Activated CD8-positive, alpha-beta memory T cell treated with anti-CD3 and anti-CD28 coated beads, Interleukin-2, amount 50 U/mL, for 1 hour (primary cell): ENCODE data around the gene COL6A3.
"Not testable (repeated sequence)": the region's sequence is repeated elsewhere in the genome, so short reads cannot be mapped to it uniquely, and the experiment has no call there.

Experiments used
- DNase-seq: peaks from one replicate; pipeline ENCODE4 v3.0.0-alpha.2; 2020; ENCODE audit errors: extremely low read depth

Gene COL6A3

GRCh38 chr2:237412646-237412987 lies 1.3 kb downstream of the COL6A3 start:
- DNase-seq, result no peak

GRCh38 chr2:237411683-237412423 lies 2.1 kb downstream of the COL6A3 start:
- DNase-seq, result no peak

DNA sequence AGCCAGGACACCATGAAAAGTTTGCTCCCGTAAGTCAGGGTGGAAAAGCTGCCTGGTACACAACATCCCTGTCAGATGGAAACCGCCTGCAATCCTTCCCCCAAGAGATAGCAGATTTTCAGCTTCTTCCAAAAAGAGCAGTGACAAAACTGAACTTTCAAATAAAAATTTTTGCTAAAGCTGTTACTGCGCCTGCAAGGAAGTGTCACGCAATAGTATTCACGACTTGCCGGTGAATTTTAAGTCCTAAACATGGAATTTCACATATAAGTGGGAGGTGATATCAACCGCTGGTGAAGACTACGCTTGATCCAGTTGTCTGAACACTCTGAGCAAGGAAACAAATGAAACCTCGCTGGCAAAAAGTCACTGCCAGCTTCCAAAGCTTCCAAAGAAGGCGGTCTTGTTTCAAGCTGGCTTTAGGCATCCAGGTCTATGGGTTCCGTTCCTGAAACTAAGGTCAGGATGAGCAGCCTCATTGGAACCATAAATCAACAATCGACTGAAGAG lies 2.8 kb downstream of the COL6A3 start:
- no peak for DNase-seq

DNA sequence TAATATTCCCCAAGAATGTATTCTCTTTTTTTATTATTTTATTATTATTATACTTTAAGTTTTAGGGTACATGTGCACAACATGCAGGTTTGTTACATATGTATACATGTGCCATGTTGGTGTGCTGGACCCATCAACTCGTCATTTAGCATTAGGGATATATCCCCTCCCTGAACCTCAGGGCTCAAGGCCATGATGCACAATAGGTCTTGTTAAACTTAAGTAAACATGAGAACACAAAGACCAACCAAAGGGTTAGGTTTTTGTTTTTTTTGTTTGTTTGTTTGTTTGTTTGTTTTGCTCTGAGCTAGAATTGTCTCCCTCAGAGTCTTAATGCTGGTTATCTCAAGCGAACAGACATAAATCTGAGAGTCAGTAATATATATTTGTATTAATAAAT lies 4.7 kb downstream of the COL6A3 start:
- DNase-seq, result not testable (repeated sequence)

GRCh38 chr2:237408335-237409000 lies 5.5 kb downstream of the COL6A3 start:
- no peak for DNase-seq

- DNase-seq, result no peak
Measured at GRCh38 chr2:237407700-237408099, 6.3 kb downstream of the COL6A3 start.

DNA sequence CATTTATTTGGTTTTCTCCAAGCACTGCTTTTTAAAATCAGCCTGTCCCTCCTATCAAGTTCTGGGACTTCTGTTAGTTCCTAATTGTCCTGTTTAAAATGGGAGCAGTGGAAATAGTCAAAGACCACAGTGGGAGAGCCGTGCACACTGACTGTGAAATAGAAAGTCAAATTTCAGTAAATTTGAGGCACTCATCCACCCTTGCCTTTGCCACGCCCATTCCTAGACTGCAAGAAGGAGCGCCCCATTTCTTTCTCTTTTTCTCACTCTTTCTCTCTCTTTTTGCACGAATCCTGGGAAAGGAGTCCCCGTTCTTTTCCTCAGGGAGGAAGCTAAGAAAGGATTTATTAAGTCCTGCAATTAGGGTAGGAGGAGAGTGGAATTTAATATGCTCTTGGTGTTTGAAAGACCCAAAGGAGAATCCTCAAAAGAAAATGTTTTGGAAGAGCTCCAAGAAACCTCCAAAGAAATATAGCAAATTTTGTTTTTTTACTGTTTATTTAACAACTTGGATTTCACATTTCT lies 7.5 kb downstream of the COL6A3 start:
- no peak for DNase-seq

- no peak for DNase-seq
Measured at GRCh38 chr2:237405605-237406004, 8.4 kb downstream of the COL6A3 start.

DNA sequence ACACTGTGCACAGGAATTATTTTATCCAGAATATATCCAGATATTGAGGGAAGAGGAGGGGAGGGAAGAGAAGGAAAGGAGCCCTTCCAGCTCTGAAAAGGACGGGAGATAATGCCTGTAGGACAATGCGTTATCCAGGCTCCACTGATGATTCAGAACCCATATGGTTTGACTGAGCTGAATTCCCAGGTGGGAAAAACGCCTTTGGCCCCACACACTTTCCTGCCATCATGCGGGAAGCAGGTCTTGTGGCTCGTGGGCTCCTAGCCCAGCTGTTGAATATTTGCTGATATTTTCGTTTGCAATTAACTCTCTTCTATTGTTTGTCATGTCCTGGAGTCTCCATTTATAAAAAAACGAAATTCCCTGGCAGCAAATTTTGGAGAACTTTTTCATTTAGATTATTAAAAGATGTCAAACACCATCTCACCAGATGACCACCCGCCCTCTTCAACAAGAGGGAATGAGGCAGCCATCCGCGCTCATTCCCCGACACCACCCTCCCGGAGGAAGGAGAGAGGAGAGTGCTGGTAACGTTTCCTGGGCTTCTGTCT lies 8.9 kb downstream of the COL6A3 start:
- no peak for DNase-seq

- DNase-seq, result no peak
Measured at GRCh38 chr2:237404413-237404812, 9.6 kb downstream of the COL6A3 start.

DNA sequence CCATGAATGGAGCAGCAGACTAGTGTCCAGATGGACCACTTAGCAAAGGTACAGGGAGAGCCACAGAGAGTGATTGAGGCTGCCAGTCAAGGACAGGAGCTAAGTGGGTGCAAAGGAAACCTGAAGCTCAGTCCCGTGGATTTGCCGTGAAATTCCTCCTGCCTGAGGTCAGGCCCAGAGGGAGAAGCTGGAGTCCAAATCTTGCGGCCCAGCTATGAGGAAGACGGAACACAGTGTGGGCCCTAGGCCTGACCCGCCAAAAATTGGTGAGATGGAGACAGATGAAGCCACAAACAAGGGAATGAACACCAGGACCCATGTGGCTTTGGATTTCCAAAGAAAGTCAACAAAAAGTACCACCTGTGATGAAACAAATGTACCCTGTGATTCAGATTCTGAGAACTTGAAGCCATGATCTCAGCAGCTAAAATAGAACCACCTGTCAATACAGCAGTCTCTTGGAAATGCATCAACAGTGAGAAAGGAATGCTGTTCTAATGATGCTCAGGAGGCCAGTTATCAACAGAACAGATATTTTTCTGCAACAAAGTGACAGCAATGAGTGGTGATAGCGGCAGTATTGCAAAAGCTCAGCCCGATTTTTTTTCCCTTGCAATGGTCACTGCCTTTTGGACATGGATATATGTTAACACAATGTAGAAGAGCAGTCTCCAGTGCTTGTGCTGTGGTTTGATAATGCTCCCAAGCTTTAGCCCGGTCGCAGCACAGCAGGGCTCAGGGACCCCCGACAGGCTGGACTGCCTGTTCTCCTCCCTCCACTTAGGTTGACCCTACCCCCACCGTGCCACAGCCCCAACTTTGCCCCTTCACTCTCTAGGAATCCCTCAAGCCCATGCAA lies 10.7 kb downstream of the COL6A3 start:
- no peak for DNase-seq

DNA sequence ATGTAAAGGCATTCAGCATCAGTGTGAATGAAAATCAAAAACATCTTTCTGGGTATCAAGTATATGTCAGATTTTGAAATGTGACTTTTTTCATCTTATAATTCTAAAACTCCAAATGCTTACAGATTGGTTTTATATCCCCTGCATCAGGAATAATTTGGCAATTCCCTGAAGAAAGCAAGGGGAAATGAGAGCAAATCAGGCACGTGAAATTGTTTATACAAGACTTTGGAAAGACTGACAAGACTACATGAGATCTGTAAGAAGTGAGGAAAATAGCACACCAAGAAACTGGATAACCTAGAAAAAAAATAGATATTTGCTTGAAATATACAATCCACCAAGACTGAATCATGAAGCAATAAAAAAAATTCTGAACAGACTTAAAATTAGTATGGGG lies 13.8 kb downstream of the COL6A3 start:
- no peak for DNase-seq

- DNase-seq, result no peak
Measured at GRCh38 chr2:237397072-237397471, 16.9 kb downstream of the COL6A3 start.

DNA sequence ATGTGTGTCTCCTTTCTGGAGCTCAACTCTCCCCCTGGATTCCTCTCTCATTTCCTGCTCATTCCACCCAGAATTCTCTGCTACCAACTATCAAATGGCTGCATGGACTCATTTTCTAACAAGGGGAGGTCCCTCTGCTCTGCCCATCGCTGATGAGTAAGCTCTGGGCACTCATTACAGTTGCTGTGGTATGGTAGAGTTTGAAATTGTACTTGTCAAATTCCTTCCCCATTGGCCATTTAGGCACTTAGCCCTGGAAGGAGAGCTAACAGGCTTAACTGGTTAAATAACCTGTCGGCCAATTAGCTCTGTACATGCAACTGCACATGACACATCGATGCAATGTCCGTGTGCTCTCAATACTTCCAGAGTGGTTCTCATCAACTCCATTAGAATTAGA lies 20.4 kb downstream of the COL6A3 start:
- no peak for DNase-seq

- DNase-seq, result no peak
Measured at GRCh38 chr2:237392186-237392585, 21.8 kb downstream of the COL6A3 start.

DNA sequence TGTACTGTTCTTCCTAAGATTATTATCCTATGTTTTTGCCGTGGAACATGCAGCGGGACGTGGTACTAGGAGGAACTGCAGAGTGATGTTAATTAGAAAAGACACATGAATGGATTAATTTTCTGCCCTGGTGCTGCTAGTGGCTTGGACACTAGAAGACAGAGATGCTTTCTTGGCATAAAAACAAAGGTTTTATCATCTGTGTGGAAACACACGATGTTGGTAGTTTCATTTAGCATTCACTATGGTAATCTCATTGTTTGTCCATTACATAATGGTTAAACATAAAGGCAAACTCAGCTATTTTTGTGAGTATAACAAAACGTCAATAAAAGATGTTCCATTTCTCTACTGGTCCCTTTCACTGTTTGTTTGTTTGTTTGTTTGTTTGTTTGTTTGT lies 22.8 kb downstream of the COL6A3 start:
- no peak for DNase-seq

GRCh38 chr2:237390235-237390634 lies 23.7 kb downstream of the COL6A3 start:
- DNase-seq, result no peak

GRCh38 chr2:237389831-237390230 lies 24.1 kb downstream of the COL6A3 start:
- DNase-seq, result no peak

DNA sequence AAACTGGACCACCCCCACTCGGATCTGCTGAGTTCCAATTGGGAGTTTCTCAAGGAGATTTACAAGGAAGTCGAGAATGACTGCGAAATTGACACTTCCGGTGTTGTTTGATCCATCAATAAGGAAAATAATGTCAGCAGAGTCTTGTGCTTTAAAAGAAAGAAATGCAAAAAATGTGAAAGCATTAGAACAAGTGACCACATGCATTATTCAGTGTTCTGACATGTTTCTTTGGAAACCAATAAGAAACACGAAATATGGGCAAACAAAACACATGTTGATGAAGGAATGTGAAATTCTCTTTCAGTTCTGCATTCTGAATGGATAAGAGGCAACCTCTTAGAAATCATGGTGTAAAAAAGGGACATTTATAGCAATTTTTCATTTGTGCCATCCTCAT lies 25.9 kb downstream of the COL6A3 start:
- DNase-seq, result no peak

- no peak for DNase-seq
Measured at GRCh38 chr2:237384672-237385020, 29.3 kb downstream of the COL6A3 start.

GRCh38 chr2:237383991-237384671 lies 29.8 kb downstream of the COL6A3 start:
- DNase-seq, result no peak
